Activated CD4-positive, alpha-beta T cell treated with anti-CD3 and anti-CD28 coated beads, Interleukin-2, amount 50 U/mL, for 16 hours (primary cell): ENCODE data around the gene THEM4.
A peak's percentile ranks its signal among the peaks of the same experiment; 100 is the strongest.

Source experiments
- DNase-seq: peaks from one replicate; pipeline ENCODE4 v3.0.0-alpha.2; 2020

THEM4 gene

GRCh38 chr1:151909167-151910149 lies at the start of gene THEM4:
TSS of gene THEM4 (minus strand) at chr1:151909511. CDS start at chr1:151909458, 53 bp downstream.
- peak; percentile 97 for DNase-seq

- no peak for DNase-seq
Observed at GRCh38 chr1:151958959-151959358, 49.6 kb upstream of the THEM4 start.

GRCh38 chr1:151956957-151957497 lies 47.7 kb upstream of the THEM4 start:
- no peak for DNase-seq

GRCh38 chr1:151953409-151954094 lies 44.2 kb upstream of the THEM4 start:
- DNase-seq = no peak

GRCh38 chr1:151952811-151953210 lies 43.5 kb upstream of the THEM4 start:
- no peak for DNase-seq

- DNase-seq = no peak
Observed at GRCh38 chr1:151949371-151950193, 40.3 kb upstream of the THEM4 start.

GRCh38 chr1:151948506-151948905 lies 39.2 kb upstream of the THEM4 start:
- no peak for DNase-seq

- DNase-seq = no peak
Observed at GRCh38 chr1:151947140-151947539, 37.8 kb upstream of the THEM4 start.

- peak; percentile 93 for DNase-seq
Observed at GRCh38 chr1:151945725-151946722, 36.7 kb upstream of the THEM4 start.

- DNase-seq = no peak
Observed at GRCh38 chr1:151944857-151945575, 35.7 kb upstream of the THEM4 start.

- no peak for DNase-seq
Observed at GRCh38 chr1:151944126-151944856, 35.0 kb upstream of the THEM4 start.

- no peak for DNase-seq
Observed at GRCh38 chr1:151943591-151943990, 34.3 kb upstream of the THEM4 start.

- no peak for DNase-seq
Observed at GRCh38 chr1:151942882-151943281, 33.6 kb upstream of the THEM4 start.

GRCh38 chr1:151940541-151940940 lies 31.2 kb upstream of the THEM4 start:
- no peak for DNase-seq

- no peak for DNase-seq
Observed at GRCh38 chr1:151939779-151940178, 30.5 kb upstream of the THEM4 start.

- DNase-seq = no peak
Observed at GRCh38 chr1:151939141-151939540, 29.8 kb upstream of the THEM4 start.

GRCh38 chr1:151936653-151937052 lies 27.3 kb upstream of the THEM4 start:
- no peak for DNase-seq

GRCh38 chr1:151935894-151936602 lies 26.7 kb upstream of the THEM4 start:
- DNase-seq = no peak

GRCh38 chr1:151935154-151935553 lies 25.8 kb upstream of the THEM4 start:
- no peak for DNase-seq
